Mucosa of rectum (tissue), 2 donors: ENCODE data around the gene TK2.
"Not testable (repeated sequence)": the region's sequence is repeated elsewhere in the genome, so short reads cannot be mapped to it uniquely, and the experiment has no call there.

Experiments used
- H3K27ac ChIP-seq, 2 donors: one replicate each; pipeline ENCODE4 v1.7.0; 2013; ENCODE audit warnings: inconsistent platforms in 2 of 2, low read depth in 2 of 2, low read length in 2 of 2
- H3K27me3 ChIP-seq, 2 donors: one replicate each; pipeline ENCODE4 v1.7.0; 2013; ENCODE audit warnings: low read length in 2 of 2; ENCODE audit not compliant: control insufficient read depth in 2 of 2, insufficient read depth in 2 of 2
- H3K36me3 ChIP-seq, 2 donors: one replicate each; pipeline ENCODE4 v1.7.0; 2013; ENCODE audit warnings: low read length in 2 of 2; ENCODE audit not compliant: control insufficient read depth in 2 of 2, insufficient read depth in 2 of 2
- H3K4me1 ChIP-seq, 2 donors: one replicate each; pipeline ENCODE4 v1.7.0; 2013; ENCODE audit warnings: low read length in 2 of 2, mild to moderate bottlenecking in 1 of 2; ENCODE audit not compliant: control insufficient read depth in 2 of 2, insufficient read depth in 2 of 2
- H3K4me3 ChIP-seq, 2 donors: one replicate each; pipeline ENCODE4 v1.7.0; 2013; ENCODE audit warnings: low read length in 2 of 2
- H3K9ac ChIP-seq, 2 donors: one replicate each; pipeline ENCODE4 v1.7.0; 2013; ENCODE audit warnings: low read length in 2 of 2, low read depth in 1 of 2, mild to moderate bottlenecking in 1 of 2
- H3K9me3 ChIP-seq, 2 donors: one replicate each; pipeline ENCODE4 v1.7.0; 2013; ENCODE audit warnings: low read length in 2 of 2; ENCODE audit not compliant: control insufficient read depth in 2 of 2
- donor health status: healthy.
- donor health status: Normal muscosa, but diverticular disease.

Gene TK2

GRCh38 chr16:66521252-66521713, 28.6 kb downstream of the TK2 start:
- peak overlapping the region in 1 of 2 donors; percentile 48 for H3K4me3 ChIP-seq
- H3K36me3 ChIP-seq: peaks cover 0 to 10% of the 10 kb centered on the region in 2 donors
- H3K9me3 ChIP-seq: no peaks in the 10 kb centered on the region
- H3K27me3 ChIP-seq: no peaks in the 10 kb centered on the region
- H3K4me1 ChIP-seq: peaks cover 51 to 59% of the 10 kb centered on the region in 2 donors
- peak overlapping the region in 1 of 2 donors; percentile 5 for H3K9ac ChIP-seq
- peak overlapping the region; percentile 49 to 90 for H3K27ac ChIP-seq

- Histone ChIP-seq H3K4me1 (peaks cover 58 to 66% of the 10 kb centered on the region in 2 donors), H3K27ac (peak overlapping the region; percentile 60 to 90), H3K9me3 (no peaks in the 10 kb centered on the region), H3K4me3 (no peak overlapping the region), H3K9ac (no peak overlapping the region), H3K36me3 (peaks cover 0 to 3% of the 10 kb centered on the region in 2 donors), H3K27me3 (no peaks in the 10 kb centered on the region)
Measured at GRCh38 chr16:66520406-66521170, 29.3 kb downstream of the TK2 start.

GRCh38 chr16:66519482-66520373, 30.2 kb downstream of the TK2 start:
- Histone ChIP-seq H3K9ac (peak overlapping the region in 1 of 2 donors; percentile 2), H3K27ac (peak overlapping the region; percentile 60 to 90), H3K4me1 (peaks cover 58 to 68% of the 10 kb centered on the region in 2 donors)

GRCh38 chr16:66517586-66518263, 32.2 kb downstream of the TK2 start:
- peak overlapping the region; percentile 52 to 74 for H3K4me3 ChIP-seq
- H3K27ac ChIP-seq: peak overlapping the region; percentile 96 to 100
- H3K9me3 ChIP-seq: no peaks in the 10 kb centered on the region
- peaks cover 57% of the 10 kb centered on the region in 2 donors for H3K4me1 ChIP-seq
- H3K36me3 ChIP-seq: peaks cover 7 to 12% of the 10 kb centered on the region in 2 donors
- H3K9ac ChIP-seq: peak overlapping the region; percentile 76 to 90
- no peaks in the 10 kb centered on the region for H3K27me3 ChIP-seq

More at GRCh38 chr16:66519482-66520373, 30.2 kb downstream of the TK2 start:
- Histone ChIP-seq H3K27me3 (no peaks in the 10 kb centered on the region), H3K36me3 (no peaks in the 10 kb centered on the region), H3K4me3 (no peak overlapping the region), H3K9me3 (no peaks in the 10 kb centered on the region)

- Histone ChIP-seq H3K27me3 (no peaks in the 10 kb centered on the region), H3K4me3 (peak overlapping the region; percentile 52 to 74), H3K9me3 (no peaks in the 10 kb centered on the region), H3K9ac (peak overlapping the region; percentile 76 to 90), H3K36me3 (peaks cover 7 to 13% of the 10 kb centered on the region in 2 donors), H3K4me1 (peaks cover 51 to 53% of the 10 kb centered on the region in 2 donors), H3K27ac (peak overlapping the region; percentile 96 to 100)
Measured at GRCh38 chr16:66516808-66517585, 32.9 kb downstream of the TK2 start.

GRCh38 chr16:66516509-66516807, 33.5 kb downstream of the TK2 start:
- peaks cover 7 to 13% of the 10 kb centered on the region in 2 donors for H3K36me3 ChIP-seq
- peak overlapping the region; percentile 76 to 84 for H3K9ac ChIP-seq
- peak overlapping the region; percentile 96 to 100 for H3K27ac ChIP-seq
- peak overlapping the region; percentile 25 to 56 for H3K4me3 ChIP-seq
- no peaks in the 10 kb centered on the region for H3K9me3 ChIP-seq
- no peaks in the 10 kb centered on the region for H3K27me3 ChIP-seq
- H3K4me1 ChIP-seq: peaks cover 48 to 52% of the 10 kb centered on the region in 2 donors

GRCh38 chr16:66515596-66516508, 34.1 kb downstream of the TK2 start:
- Histone ChIP-seq H3K9ac (peak overlapping the region; percentile 76 to 84), H3K27ac (peak overlapping the region; percentile 96 to 100), H3K4me1 (peaks cover 42 to 48% of the 10 kb centered on the region in 2 donors), H3K9me3 (no peaks in the 10 kb centered on the region), H3K36me3 (peaks cover 7 to 13% of the 10 kb centered on the region in 2 donors), H3K4me3 (peak overlapping the region; percentile 25 to 56), H3K27me3 (no peaks in the 10 kb centered on the region)

- H3K9me3 ChIP-seq, H3K27me3 ChIP-seq, H3K9ac ChIP-seq, H3K4me3 ChIP-seq: not testable (repeated sequence)
- peaks cover 35 to 42% of the 10 kb centered on the region in 2 donors for H3K4me1 ChIP-seq
- peak overlapping the region in 1 of 2 donors; percentile 100 for H3K27ac ChIP-seq
- H3K36me3 ChIP-seq: peaks cover 7 to 13% of the 10 kb centered on the region in 2 donors
Measured at GRCh38 chr16:66514980-66515595, 34.8 kb downstream of the TK2 start.
